Parathyroid adenoma (tissue), 2 donors: Measurements from ENCODE around the gene BCL6B.
"Not testable (repeated sequence)": the region's sequence is repeated elsewhere in the genome, so short reads cannot be mapped to it uniquely, and the experiment has no call there.

Experiments
- H2AFZ ChIP-seq: fragments of 300-600 bp; sonication (generic); one replicate; pipeline ENCODE4 v1.7.0; 2017; ENCODE audit warnings: antibody characterized with exemption, mild to moderate bottlenecking
- H3K27ac ChIP-seq: fragments of 300-600 bp; sonication (generic); one replicate; pipeline ENCODE4 v1.7.0; 2017
- H3K27me3 ChIP-seq: fragments of 300-600 bp; sonication (generic); one replicate; pipeline ENCODE4 v1.7.0; 2017; ENCODE audit warnings: low read length; ENCODE audit not compliant: control insufficient read depth, insufficient read depth
- H3K36me3 ChIP-seq: fragments of 300-600 bp; sonication (generic); one replicate; pipeline ENCODE4 v1.7.0; 2017; ENCODE audit warnings: low read length; ENCODE audit not compliant: control insufficient read depth, insufficient read depth
- H3K4me1 ChIP-seq: fragments of 300-600 bp; sonication (generic); one replicate; pipeline ENCODE4 v1.7.0; 2017; ENCODE audit warnings: control low read depth
- H3K4me2 ChIP-seq: fragments of 300-600 bp; sonication (generic); one replicate; pipeline ENCODE4 v1.7.0; 2017; ENCODE audit warnings: low read length
- H3K4me3 ChIP-seq: fragments of 300-600 bp; sonication (generic); one replicate; pipeline ENCODE4 v1.7.0; 2017; ENCODE audit warnings: low read depth, low read length
- H3K79me2 ChIP-seq: fragments of 300-600 bp; sonication (generic); one replicate; pipeline ENCODE4 v1.7.0; 2017; ENCODE audit warnings: control low read depth
- H3K9ac ChIP-seq: fragments of 300-600 bp; sonication (generic); one replicate; pipeline ENCODE4 v1.7.0; 2017; ENCODE audit warnings: mild to moderate bottlenecking
- H3K9me3 ChIP-seq: fragments of 300-600 bp; sonication (generic); one replicate; pipeline ENCODE4 v1.7.0; 2017; ENCODE audit warnings: low read length; ENCODE audit not compliant: control insufficient read depth
- CTCF ChIP-seq: fragments of 300-600 bp; sonication (generic); IDR thresholded peaks from one replicate; pipeline ENCODE4 v1.7.0; 2017; ENCODE audit warnings: antibody characterized with exemption, mild to moderate bottlenecking
- donor health status: primary hyperparathyroidism.

The BCL6B gene

GRCh38 chr17:7022781-7023571 lies at the start of gene BCL6B:
BCL6B (plus strand) TSS chr17:7023050; CDS start chr17:7023672, 622 bp downstream.
- Histone ChIP-seq H3K27ac (peak within 1 kb of the TSS; percentile 77), H3K9ac (no peak within 1 kb of the TSS)

GRCh38 chr17:6979440-6979839 lies 43.4 kb upstream of the BCL6B start:
- H2AFZ ChIP-seq, H3K9me3 ChIP-seq: not testable (repeated sequence)

More at GRCh38 chr17:7022781-7023571, at the start of gene BCL6B:
- H3K27me3 ChIP-seq: no peaks in the 10 kb centered on the region
- no peaks in the 10 kb centered on the region for H3K4me1 ChIP-seq
- no peaks in the 10 kb centered on the region for H3K36me3 ChIP-seq
- peak within 1 kb of the TSS; percentile 46 for H3K4me3 ChIP-seq
- peak within 1 kb of the TSS; percentile 54 for H3K4me2 ChIP-seq
- H3K79me2 ChIP-seq: no peaks in the 10 kb centered on the region
- no peaks in the 10 kb centered on the region for H3K9me3 ChIP-seq
- TF ChIP-seq CTCF: no peak
- H2AFZ ChIP-seq: peak within 1 kb of the TSS; percentile 68

GRCh38 chr17:6981426-6981825 lies 41.4 kb upstream of the BCL6B start:
- Histone ChIP-seq H3K27me3 (no peaks in the 10 kb centered on the region), H3K79me2 (no peaks in the 10 kb centered on the region), H3K4me3 (no peak overlapping the region), H3K9me3 (no peaks in the 10 kb centered on the region), H3K4me2 (no peak overlapping the region), H2AFZ (no peak overlapping the region), H3K36me3 (no peaks in the 10 kb centered on the region), H3K4me1 (no peaks in the 10 kb centered on the region), H3K27ac (no peak overlapping the region), H3K9ac (no peak overlapping the region)
- no peak for TF ChIP-seq CTCF

More at GRCh38 chr17:6979440-6979839, 43.4 kb upstream of the BCL6B start:
- H3K4me2 ChIP-seq, H3K27me3 ChIP-seq, H3K4me3 ChIP-seq, H3K79me2 ChIP-seq, H3K36me3 ChIP-seq, H3K4me1 ChIP-seq, H3K27ac ChIP-seq, H3K9ac ChIP-seq: not testable (repeated sequence)

- Histone ChIP-seq H3K27me3 (no peaks in the 10 kb centered on the region), H3K9ac (no peak overlapping the region), H3K27ac (no peak overlapping the region), H3K4me3 (no peak overlapping the region), H3K4me2 (no peak overlapping the region), H3K4me1 (no peaks in the 10 kb centered on the region), H3K79me2 (no peaks in the 10 kb centered on the region), H3K9me3 (no peaks in the 10 kb centered on the region), H2AFZ (no peak overlapping the region), H3K36me3 (no peaks in the 10 kb centered on the region)
- no peak for TF ChIP-seq CTCF
Observed at GRCh38 chr17:6985266-6985665, 37.6 kb upstream of the BCL6B start.

GRCh38 chr17:6986676-6987075 lies 36.2 kb upstream of the BCL6B start:
- no peak overlapping the region for H3K27ac ChIP-seq
- H3K9ac ChIP-seq: no peak overlapping the region
- TF ChIP-seq CTCF: no peak
- no peaks in the 10 kb centered on the region for H3K9me3 ChIP-seq
- H3K36me3 ChIP-seq: no peaks in the 10 kb centered on the region
- no peak overlapping the region for H3K4me2 ChIP-seq
- no peak overlapping the region for H3K4me3 ChIP-seq
- H3K27me3 ChIP-seq: no peaks in the 10 kb centered on the region
- H2AFZ ChIP-seq: no peak overlapping the region
- no peaks in the 10 kb centered on the region for H3K79me2 ChIP-seq
- H3K4me1 ChIP-seq: no peaks in the 10 kb centered on the region
